Astrocyte (in vitro differentiated cells and primary cell): Measurements from ENCODE around the gene CEP63. TPM values are rescaled to one million over a fixed set of nuclear protein-coding genes. Genes with fewer than 3 reads are reported as not detected.

Source experiments
- DNase-seq: peaks from one replicate; pipeline ENCODE4 v3.0.0-alpha.2; 2010; ENCODE audit warnings: low read depth
- FAIRE-seq: peaks from 2 replicates; lab custom pipeline; 2011; peaks lifted over from hg19 to GRCh38; lab: Jason Lieb, UNC
- H2AFZ ChIP-seq: 2 replicates; pipeline ENCODE4 v1.6.0; 2012; ENCODE audit warnings: low read depth, low read length, inconsistent platforms
- H3K27ac ChIP-seq: 2 replicates; pipeline ENCODE4 v1.5.1; 2011; ENCODE audit warnings: low read depth, low read length, inconsistent platforms
- H3K27me3 ChIP-seq: 2 replicates; pipeline ENCODE4 v1.6.0; 2011; ENCODE audit warnings: low read length, inconsistent platforms; ENCODE audit not compliant: insufficient read depth
- H3K36me3 ChIP-seq: 2 replicates; pipeline ENCODE4 v1.5.1; 2011; ENCODE audit warnings: low read length, inconsistent platforms; ENCODE audit not compliant: insufficient read depth
- H3K4me1 ChIP-seq: 2 replicates; pipeline ENCODE4 v1.5.1; 2011; ENCODE audit warnings: low read length, inconsistent platforms; ENCODE audit not compliant: insufficient read depth
- H3K4me2 ChIP-seq: 2 replicates; pipeline ENCODE4 v1.6.0; 2012; ENCODE audit warnings: low read length, inconsistent platforms
- H3K4me3 ChIP-seq: 2 replicates; pipeline ENCODE4 v1.5.1; 2011; ENCODE audit warnings: low read depth, mild to moderate bottlenecking, low read length, inconsistent platforms; ENCODE audit not compliant: insufficient read depth
- H3K79me2 ChIP-seq: 2 replicates; pipeline ENCODE4 v1.6.0; 2012; ENCODE audit warnings: mild to moderate bottlenecking, low read length, inconsistent platforms; ENCODE audit not compliant: insufficient read depth
- H3K9ac ChIP-seq: 2 replicates; pipeline ENCODE4 v1.6.0; 2012; ENCODE audit warnings: mild to moderate bottlenecking, low read length, inconsistent platforms
- H3K9me3 ChIP-seq: 2 replicates; pipeline ENCODE4 v1.5.1; 2012; ENCODE audit warnings: low read depth, mild to moderate bottlenecking, low read length, inconsistent platforms; ENCODE audit not compliant: insufficient read depth
- H4K20me1 ChIP-seq: 2 replicates; pipeline ENCODE4 v1.6.0; 2012; ENCODE audit warnings: low read length, inconsistent platforms; ENCODE audit not compliant: insufficient read depth
- H3K27ac Mint-ChIP-seq: one replicate; pipeline ENCODE4 v1.8.0; 2021; ENCODE audit warnings: mild to moderate bottlenecking, mixed read lengths; ENCODE audit not compliant: unreplicated experiment
- H3K27me3 Mint-ChIP-seq: one replicate; pipeline ENCODE4 v1.8.0; 2021; ENCODE audit warnings: low read depth, mixed read lengths; ENCODE audit not compliant: unreplicated experiment
- H3K36me3 Mint-ChIP-seq: one replicate; pipeline ENCODE4 v1.8.0; 2021; ENCODE audit warnings: low read depth, mixed read lengths; ENCODE audit not compliant: unreplicated experiment
- H3K4me1 Mint-ChIP-seq: one replicate; pipeline ENCODE4 v1.8.0; 2021; ENCODE audit warnings: low read depth, mixed read lengths; ENCODE audit not compliant: unreplicated experiment
- H3K4me3 Mint-ChIP-seq: one replicate; pipeline ENCODE4 v1.8.0; 2021; ENCODE audit warnings: mild to moderate bottlenecking, moderate library complexity, mixed read lengths; ENCODE audit not compliant: unreplicated experiment
- H3K9me3 Mint-ChIP-seq: one replicate; pipeline ENCODE4 v1.8.0; 2021; ENCODE audit warnings: mild to moderate bottlenecking, mixed read lengths; ENCODE audit not compliant: unreplicated experiment
- EZH2 ChIP-seq: IDR thresholded peaks from 2 replicates; pipeline ENCODE4 v1.6.1; 2012; ENCODE audit warnings: mild to moderate bottlenecking, low read length, inconsistent platforms; ENCODE audit not compliant: insufficient read depth
- total RNA-seq: library from RNA; stranded (reverse); gene quantifications from 2 replicates; pipeline ENCODE4 v1.2.1, GENCODE V29; 2021
- TF ChIP-seq, protein P1 (sequence below): IDR thresholded peaks from 2 replicates; pipeline ENCODE4 v1.5.1; 2011; ENCODE audit warnings: low read depth, mild to moderate bottlenecking, inconsistent platforms, low read length, moderate library complexity; ENCODE audit not compliant: insufficient read depth

CEP63 gene
- total RNA-seq, 1 donor from 2014 or later: 21.3 TPM

DNA sequence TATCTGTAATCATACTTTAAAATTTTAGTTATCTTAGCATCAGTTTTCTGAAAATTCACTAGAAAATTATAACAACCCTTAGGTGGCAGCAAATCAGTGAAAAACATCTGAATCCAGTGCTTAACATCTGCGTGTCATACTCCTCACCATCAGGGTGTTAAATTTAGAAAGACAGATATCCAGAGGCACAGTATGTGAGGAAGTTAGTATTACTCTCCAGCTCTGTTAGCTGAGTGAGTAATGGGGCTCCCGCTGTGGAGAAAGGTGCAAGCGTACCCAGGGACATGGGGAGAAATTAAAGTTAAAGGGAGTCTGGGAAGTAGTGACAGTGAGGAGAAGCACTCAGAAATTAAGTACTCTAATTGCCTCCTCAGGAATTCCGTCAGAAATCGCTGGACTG is 50.9 kb downstream of the CEP63 start:
- no peak for DNase-seq

DNA sequence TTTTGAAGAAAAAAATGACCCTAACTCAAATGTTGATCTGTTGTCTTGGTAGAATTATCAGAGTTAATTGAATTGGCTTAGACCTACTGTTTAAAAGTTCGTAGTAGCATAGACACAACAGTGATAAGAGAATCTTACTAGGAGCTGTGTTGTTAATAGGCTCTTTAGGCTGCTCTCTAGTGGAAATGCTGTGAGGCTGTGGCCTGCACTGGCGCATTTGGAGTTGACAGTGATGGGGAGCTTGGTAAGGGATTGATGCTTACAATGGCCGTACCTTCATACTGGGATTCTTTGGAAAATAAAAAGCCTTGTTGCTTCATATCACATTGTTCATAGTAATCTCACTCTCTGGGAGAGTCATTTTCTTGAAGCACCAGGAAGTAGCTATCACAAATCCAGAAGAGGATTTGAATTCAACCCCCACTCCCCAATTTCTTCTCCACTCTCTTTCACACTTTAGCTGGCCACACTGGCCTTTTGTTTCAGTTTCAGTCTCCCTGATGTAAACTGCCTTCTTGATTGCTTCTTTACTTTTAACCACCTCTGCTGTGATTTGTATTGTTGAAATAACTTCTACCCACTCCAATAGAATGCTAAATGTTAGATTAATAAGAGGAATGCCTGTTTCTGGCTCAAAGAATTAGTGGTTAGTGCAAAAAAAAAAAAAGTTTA is 56.6 kb downstream of the CEP63 start:
- TF ChIP-seq, protein P1, sequence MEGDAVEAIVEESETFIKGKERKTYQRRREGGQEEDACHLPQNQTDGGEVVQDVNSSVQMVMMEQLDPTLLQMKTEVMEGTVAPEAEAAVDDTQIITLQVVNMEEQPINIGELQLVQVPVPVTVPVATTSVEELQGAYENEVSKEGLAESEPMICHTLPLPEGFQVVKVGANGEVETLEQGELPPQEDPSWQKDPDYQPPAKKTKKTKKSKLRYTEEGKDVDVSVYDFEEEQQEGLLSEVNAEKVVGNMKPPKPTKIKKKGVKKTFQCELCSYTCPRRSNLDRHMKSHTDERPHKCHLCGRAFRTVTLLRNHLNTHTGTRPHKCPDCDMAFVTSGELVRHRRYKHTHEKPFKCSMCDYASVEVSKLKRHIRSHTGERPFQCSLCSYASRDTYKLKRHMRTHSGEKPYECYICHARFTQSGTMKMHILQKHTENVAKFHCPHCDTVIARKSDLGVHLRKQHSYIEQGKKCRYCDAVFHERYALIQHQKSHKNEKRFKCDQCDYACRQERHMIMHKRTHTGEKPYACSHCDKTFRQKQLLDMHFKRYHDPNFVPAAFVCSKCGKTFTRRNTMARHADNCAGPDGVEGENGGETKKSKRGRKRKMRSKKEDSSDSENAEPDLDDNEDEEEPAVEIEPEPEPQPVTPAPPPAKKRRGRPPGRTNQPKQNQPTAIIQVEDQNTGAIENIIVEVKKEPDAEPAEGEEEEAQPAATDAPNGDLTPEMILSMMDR: no peak
- no peak for TF ChIP-seq EZH2
- FAIRE-seq: no peak

More for the DNA sequence above, 50.9 kb downstream of the CEP63 start:
- Mint-ChIP-seq H3K4me3 (peak overlapping the region; percentile 55), H3K36me3 (peaks cover 8% of the 10 kb centered on the region), H3K27me3 (no peaks in the 10 kb centered on the region), H3K9me3 (no peaks in the 10 kb centered on the region), H3K27ac (no peak overlapping the region), H3K4me1 (peaks cover 3% of the 10 kb centered on the region)
- TF ChIP-seq, protein P1: no peak
- no peak for TF ChIP-seq EZH2
- H2AFZ ChIP-seq: no peak overlapping the region
- no peak for FAIRE-seq
- no peaks in the 10 kb centered on the region for H3K9me3 ChIP-seq
- no peak overlapping the region for H3K4me3 ChIP-seq
- H3K27me3 ChIP-seq: no peaks in the 10 kb centered on the region
- H3K79me2 ChIP-seq: no peaks in the 10 kb centered on the region
- H3K4me2 ChIP-seq: no peak overlapping the region
- H3K9ac ChIP-seq: no peak overlapping the region
- H4K20me1 ChIP-seq: no peaks in the 10 kb centered on the region
- H3K27ac ChIP-seq: no peak overlapping the region
- H3K4me1 ChIP-seq: no peaks in the 10 kb centered on the region
- H3K36me3 ChIP-seq: no peaks in the 10 kb centered on the region

DNA sequence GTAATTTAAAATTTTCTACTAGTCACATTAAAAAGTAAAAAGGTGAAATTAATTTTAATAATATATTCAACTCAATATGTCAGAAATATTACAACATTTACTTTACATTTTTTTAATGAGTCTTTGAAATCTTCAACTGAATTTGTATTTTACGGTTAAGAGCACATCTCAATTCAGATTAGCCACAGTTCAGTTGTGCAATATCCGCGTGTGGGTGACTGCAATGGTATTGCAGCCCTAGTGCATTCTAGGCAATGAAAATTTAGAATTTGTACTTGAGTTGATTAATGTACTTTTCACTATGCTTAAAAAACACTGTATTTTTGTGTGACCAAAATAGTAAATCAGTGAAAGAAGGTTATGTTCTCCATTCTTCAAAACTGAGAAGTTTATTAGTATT is 57.3 kb downstream of the CEP63 start:
- TF ChIP-seq EZH2: no peak
- TF ChIP-seq, protein P1: no peak
- H3K4me1 Mint-ChIP-seq: peaks cover 2% of the 10 kb centered on the region

More for the DNA sequence above, 56.6 kb downstream of the CEP63 start:
- no peak overlapping the region for H3K4me3 Mint-ChIP-seq
- no peaks in the 10 kb centered on the region for H4K20me1 ChIP-seq
- H3K27ac ChIP-seq: no peak overlapping the region
- no peak overlapping the region for H3K9ac ChIP-seq
- H3K27me3 Mint-ChIP-seq: no peaks in the 10 kb centered on the region
- no peak overlapping the region for H3K4me2 ChIP-seq
- no peak overlapping the region for H3K27ac Mint-ChIP-seq
- H3K4me1 ChIP-seq: no peaks in the 10 kb centered on the region
- no peak overlapping the region for H3K4me3 ChIP-seq
- H3K36me3 Mint-ChIP-seq: peaks cover 10% of the 10 kb centered on the region
- no peaks in the 10 kb centered on the region for H3K9me3 ChIP-seq
- no peaks in the 10 kb centered on the region for H3K36me3 ChIP-seq
- H3K79me2 ChIP-seq: no peaks in the 10 kb centered on the region
- peaks cover 2% of the 10 kb centered on the region for H3K4me1 Mint-ChIP-seq
- no peak overlapping the region for H2AFZ ChIP-seq
- no peaks in the 10 kb centered on the region for H3K27me3 ChIP-seq
- DNase-seq: no peak
- H3K9me3 Mint-ChIP-seq: no peaks in the 10 kb centered on the region

More for the DNA sequence above, 57.3 kb downstream of the CEP63 start:
- no peak for FAIRE-seq
- no peak overlapping the region for H3K27ac ChIP-seq
- peak; percentile 2 for DNase-seq
- H2AFZ ChIP-seq: no peak overlapping the region
- H3K27me3 ChIP-seq: no peaks in the 10 kb centered on the region
- H4K20me1 ChIP-seq: no peaks in the 10 kb centered on the region
- H3K79me2 ChIP-seq: no peaks in the 10 kb centered on the region
- no peak overlapping the region for H3K9ac ChIP-seq
- no peaks in the 10 kb centered on the region for H3K36me3 ChIP-seq
- H3K4me1 ChIP-seq: no peaks in the 10 kb centered on the region
- Mint-ChIP-seq H3K36me3 (peaks cover 4% of the 10 kb centered on the region), H3K4me3 (no peak overlapping the region), H3K27ac (no peak overlapping the region), H3K27me3 (no peaks in the 10 kb centered on the region), H3K9me3 (no peaks in the 10 kb centered on the region)
- H3K9me3 ChIP-seq: no peaks in the 10 kb centered on the region
- H3K4me3 ChIP-seq: no peak overlapping the region
- no peak overlapping the region for H3K4me2 ChIP-seq
